HEK293 (cell line): ENCODE results near the gene LZTR1.

Experiments
- CTCF ChIA-PET: fragments of 350-600 bp; formaldehyde crosslinking; extraction: SDS; loops from one replicate; lab custom pipeline; 2021; ENCODE audit warnings: antibody characterized with exemption; lab: Yijun Ruan, JAX
- POLR2A ChIA-PET: fragments of 300-600 bp; formaldehyde crosslinking; extraction: SDS; loops from one replicate; lab custom pipeline; 2020; ENCODE audit warnings: antibody characterized with exemption, inconsistent platforms; lab: Yijun Ruan, JAX
- H3K27ac ChIP-seq: fragments of 200-500 bp; sonication (Bioruptor generic); 2 replicates; pipeline ENCODE4 v1.5.1; 2014; ENCODE audit warnings: low read depth, low read length, control low read depth, inconsistent platforms; ENCODE audit errors: extremely low read depth
- H3K36me3 ChIP-seq, 2 experiments: fragments of 200-500 bp in 1 of 2; sonication (Bioruptor generic) in 1 of 2; 1 replicate in 1 of 2; 2 replicates in 1 of 2; pipeline ENCODE4 v1.5.1; 2014 to 2017; ENCODE audit warnings: inconsistent platforms in 2 of 2, low read length in 2 of 2; ENCODE audit not compliant: control insufficient read depth in 2 of 2, insufficient read depth in 1 of 2
- H3K4me1 ChIP-seq: fragments of 200-500 bp; sonication (Bioruptor generic); 2 replicates; pipeline ENCODE4 v1.5.1; 2014; ENCODE audit warnings: mild to moderate bottlenecking, low read length, inconsistent platforms; ENCODE audit not compliant: control insufficient read depth, insufficient read depth
- H3K4me3 ChIP-seq: 2 replicates; pipeline ENCODE4 v1.5.1; 2011; ENCODE audit warnings: low read depth, mild to moderate bottlenecking, control low read depth, low read length, moderate library complexity
- H3K9me3 ChIP-seq: fragments of 200-500 bp; sonication (Bioruptor generic); 2 replicates; pipeline ENCODE4 v1.5.1; 2014; ENCODE audit warnings: low read depth, low read length, inconsistent platforms; ENCODE audit not compliant: control insufficient read depth, insufficient read depth
- HOXA7 ChIP-seq: sonication (generic); formaldehyde crosslinking; IDR thresholded peaks from 2 replicates; pipeline ENCODE4 v1.8.1; 2022; ENCODE audit warnings: missing genetic modification reagents, borderline replicate concordance
- HOXD13 ChIP-seq: sonication (generic); formaldehyde crosslinking; IDR thresholded peaks from 2 replicates; pipeline ENCODE4 v1.8.0; 2022; ENCODE audit warnings: missing genetic modification reagents, borderline replicate concordance
- KLF10 ChIP-seq: fragments of 450-650 bp; IDR thresholded peaks from 2 replicates; pipeline ENCODE4 v1.5.1; 2018; ENCODE audit warnings: missing biosample characterization, mild to moderate bottlenecking, missing genetic modification characterization
- MEIS1 ChIP-seq: sonication (generic); formaldehyde crosslinking; IDR thresholded peaks from 2 replicates; pipeline ENCODE4 v1.8.1; 2022; ENCODE audit warnings: missing genetic modification reagents, mild to moderate bottlenecking, borderline replicate concordance
- OSR2 ChIP-seq: fragments of 450-650 bp; formaldehyde crosslinking; IDR thresholded peaks from 2 replicates; pipeline ENCODE4 v1.5.1; 2016; ENCODE audit warnings: missing biosample characterization, missing genetic modification characterization
- SETDB1 ChIP-seq: IDR thresholded peaks from one replicate; pipeline ENCODE4 v1.6.1; 2017; ENCODE audit warnings: mild to moderate bottlenecking, low read length, moderate library complexity, mixed read lengths; ENCODE audit not compliant: insufficient read length
- ZBTB1 ChIP-seq: fragments of 450-650 bp; formaldehyde crosslinking; IDR thresholded peaks from 2 replicates; pipeline ENCODE4 v1.5.1; 2016; ENCODE audit warnings: missing biosample characterization, missing genetic modification characterization
- ZBTB17 ChIP-seq: fragments of 450-650 bp; formaldehyde crosslinking; IDR thresholded peaks from 2 replicates; pipeline ENCODE4 v1.5.1; 2016; ENCODE audit warnings: missing biosample characterization, missing genetic modification characterization
- ZFP3 ChIP-seq: fragments of 450-650 bp; formaldehyde crosslinking; IDR thresholded peaks from 2 replicates; pipeline ENCODE4 v1.5.1; 2016; ENCODE audit warnings: low read depth, missing biosample characterization, missing genetic modification characterization
- ZFP37 ChIP-seq: fragments of 450-650 bp; formaldehyde crosslinking; IDR thresholded peaks from 2 replicates; pipeline ENCODE4 v1.5.1; 2016; ENCODE audit warnings: missing biosample characterization, missing genetic modification characterization
- ZNF132 ChIP-seq: fragments of 450-650 bp; formaldehyde crosslinking; IDR thresholded peaks from 2 replicates; pipeline ENCODE4 v1.5.1; 2017; ENCODE audit warnings: missing biosample characterization, missing genetic modification characterization, borderline replicate concordance
- ZNF133 ChIP-seq: fragments of 450-650 bp; formaldehyde crosslinking; IDR thresholded peaks from 2 replicates; pipeline ENCODE4 v1.5.1; 2016; ENCODE audit warnings: missing biosample characterization, missing genetic modification characterization
- ZNF146 ChIP-seq: fragments of 450-650 bp; formaldehyde crosslinking; IDR thresholded peaks from 2 replicates; pipeline ENCODE4 v1.5.1; 2016; ENCODE audit warnings: missing biosample characterization, missing genetic modification characterization
- ZNF211 ChIP-seq: fragments of 450-650 bp; formaldehyde crosslinking; IDR thresholded peaks from 2 replicates; pipeline ENCODE4 v1.5.1; 2016; ENCODE audit warnings: low read depth, missing biosample characterization, missing genetic modification characterization
- ZNF221 ChIP-seq: fragments of 450-650 bp; formaldehyde crosslinking; IDR thresholded peaks from 2 replicates; pipeline ENCODE4 v1.5.1; 2017; ENCODE audit warnings: missing biosample characterization, missing genetic modification characterization, borderline replicate concordance
- ZNF514 ChIP-seq: fragments of 450-650 bp; formaldehyde crosslinking; IDR thresholded peaks from 2 replicates; pipeline ENCODE4 v1.5.1; 2016; ENCODE audit warnings: missing biosample characterization, missing genetic modification characterization
- ZNF677 ChIP-seq: fragments of 450-650 bp; IDR thresholded peaks from 2 replicates; pipeline ENCODE4 v1.5.0; 2018; ENCODE audit warnings: missing biosample characterization, mild to moderate bottlenecking, missing genetic modification characterization, moderate library complexity
- ZNF776 ChIP-seq: fragments of 450-650 bp; formaldehyde crosslinking; IDR thresholded peaks from 2 replicates; pipeline ENCODE4 v1.5.0; 2017; ENCODE audit warnings: missing biosample characterization, missing genetic modification characterization, borderline replicate concordance
- TF ChIP-seq, protein P1 (sequence below): fragments of 450-650 bp; formaldehyde crosslinking; IDR thresholded peaks from 2 replicates; pipeline ENCODE4 v1.5.1; 2017; ENCODE audit warnings: missing biosample characterization, missing genetic modification characterization
- TF ChIP-seq, protein P2 (sequence below): fragments of 450-650 bp; formaldehyde crosslinking; conservative IDR thresholded peaks from 2 replicates; pipeline ENCODE4 v1.5.1; 2016; ENCODE audit warnings: low read depth, missing biosample characterization, missing genetic modification characterization

Gene LZTR1

DNA sequence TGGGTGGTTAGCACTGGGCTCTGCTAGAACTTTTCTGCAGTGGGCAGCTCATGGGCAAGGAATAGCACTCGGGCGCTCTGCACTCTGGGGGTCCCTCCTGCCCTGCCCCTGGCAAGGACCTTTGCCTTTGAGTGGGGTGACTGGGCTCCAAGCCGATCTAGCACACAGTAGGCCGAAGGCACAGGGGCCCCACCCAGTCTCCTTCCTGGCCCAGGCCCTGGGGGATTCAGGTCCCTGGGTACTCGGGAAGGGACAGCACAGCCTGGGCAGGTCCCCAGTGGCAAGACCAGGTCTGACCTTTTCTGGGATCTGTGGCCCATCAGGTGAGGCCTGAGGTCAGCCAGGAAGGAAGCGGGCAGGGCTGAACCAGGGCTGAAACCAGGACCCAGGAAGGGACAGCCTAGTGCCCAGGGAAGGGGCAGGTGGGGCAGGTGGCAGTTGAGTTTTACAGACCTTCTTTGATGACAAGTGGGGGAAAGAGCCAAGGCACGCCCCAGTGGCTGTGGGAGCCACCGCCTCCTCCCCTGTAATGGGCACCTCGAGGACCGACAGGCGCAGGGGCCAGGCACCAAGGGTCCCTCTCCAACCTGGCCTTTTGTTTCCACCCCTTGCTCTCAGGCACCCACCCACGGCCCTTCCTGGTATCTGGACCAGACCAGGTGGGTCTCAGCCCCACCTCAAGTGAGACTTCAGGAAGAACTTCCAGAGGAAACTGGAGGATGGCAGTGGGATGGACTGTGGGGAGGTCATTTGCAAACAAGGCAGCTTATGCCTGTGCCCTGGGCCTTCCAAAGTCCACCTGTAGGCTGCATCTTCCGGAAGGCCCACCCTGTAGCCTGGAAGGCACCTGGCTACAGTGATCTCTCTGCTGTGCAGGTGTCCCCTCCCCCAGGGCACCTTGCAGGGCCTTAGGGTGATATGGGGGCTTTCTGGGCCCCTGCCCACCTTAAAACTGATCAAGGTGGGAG, 15.9 kb upstream of the LZTR1 start:
- TF ChIP-seq HOXA7, result no peak
- no peak for TF ChIP-seq SETDB1
- TF ChIP-seq ZNF133 (tag by site-specific recombination), result no peak
- TF ChIP-seq ZNF211 (tag by site-specific recombination), result no peak
- no peak for TF ChIP-seq ZNF146 (tag by site-specific recombination)
- TF ChIP-seq, protein P1, sequence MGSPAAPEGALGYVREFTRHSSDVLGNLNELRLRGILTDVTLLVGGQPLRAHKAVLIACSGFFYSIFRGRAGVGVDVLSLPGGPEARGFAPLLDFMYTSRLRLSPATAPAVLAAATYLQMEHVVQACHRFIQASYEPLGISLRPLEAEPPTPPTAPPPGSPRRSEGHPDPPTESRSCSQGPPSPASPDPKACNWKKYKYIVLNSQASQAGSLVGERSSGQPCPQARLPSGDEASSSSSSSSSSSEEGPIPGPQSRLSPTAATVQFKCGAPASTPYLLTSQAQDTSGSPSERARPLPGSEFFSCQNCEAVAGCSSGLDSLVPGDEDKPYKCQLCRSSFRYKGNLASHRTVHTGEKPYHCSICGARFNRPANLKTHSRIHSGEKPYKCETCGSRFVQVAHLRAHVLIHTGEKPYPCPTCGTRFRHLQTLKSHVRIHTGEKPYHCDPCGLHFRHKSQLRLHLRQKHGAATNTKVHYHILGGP (tag by site-specific recombination), result no peak
- TF ChIP-seq, protein P2, sequence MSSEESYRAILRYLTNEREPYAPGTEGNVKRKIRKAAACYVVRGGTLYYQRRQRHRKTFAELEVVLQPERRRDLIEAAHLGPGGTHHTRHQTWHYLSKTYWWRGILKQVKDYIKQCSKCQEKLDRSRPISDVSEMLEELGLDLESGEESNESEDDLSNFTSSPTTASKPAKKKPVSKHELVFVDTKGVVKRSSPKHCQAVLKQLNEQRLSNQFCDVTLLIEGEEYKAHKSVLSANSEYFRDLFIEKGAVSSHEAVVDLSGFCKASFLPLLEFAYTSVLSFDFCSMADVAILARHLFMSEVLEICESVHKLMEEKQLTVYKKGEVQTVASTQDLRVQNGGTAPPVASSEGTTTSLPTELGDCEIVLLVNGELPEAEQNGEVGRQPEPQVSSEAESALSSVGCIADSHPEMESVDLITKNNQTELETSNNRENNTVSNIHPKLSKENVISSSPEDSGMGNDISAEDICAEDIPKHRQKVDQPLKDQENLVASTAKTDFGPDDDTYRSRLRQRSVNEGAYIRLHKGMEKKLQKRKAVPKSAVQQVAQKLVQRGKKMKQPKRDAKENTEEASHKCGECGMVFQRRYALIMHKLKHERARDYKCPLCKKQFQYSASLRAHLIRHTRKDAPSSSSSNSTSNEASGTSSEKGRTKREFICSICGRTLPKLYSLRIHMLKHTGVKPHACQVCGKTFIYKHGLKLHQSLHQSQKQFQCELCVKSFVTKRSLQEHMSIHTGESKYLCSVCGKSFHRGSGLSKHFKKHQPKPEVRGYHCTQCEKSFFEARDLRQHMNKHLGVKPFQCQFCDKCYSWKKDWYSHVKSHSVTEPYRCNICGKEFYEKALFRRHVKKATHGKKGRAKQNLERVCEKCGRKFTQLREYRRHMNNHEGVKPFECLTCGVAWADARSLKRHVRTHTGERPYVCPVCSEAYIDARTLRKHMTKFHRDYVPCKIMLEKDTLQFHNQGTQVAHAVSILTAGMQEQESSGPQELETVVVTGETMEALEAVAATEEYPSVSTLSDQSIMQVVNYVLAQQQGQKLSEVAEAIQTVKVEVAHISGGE (tag by site-specific recombination), result no peak
- TF ChIP-seq ZFP3 (tag by site-specific recombination), result no peak
- TF ChIP-seq ZNF776, result no peak
- no peak for TF ChIP-seq ZBTB17
- no peak for TF ChIP-seq ZBTB1 (tag by site-specific recombination)
- no peak for TF ChIP-seq ZNF221 (tag by site-specific recombination)
- TF ChIP-seq ZFP37 (tag by site-specific recombination), result no peak
- TF ChIP-seq MEIS1 (CRISPR knock-in tag), result no peak
- no peak for TF ChIP-seq OSR2 (tag by site-specific recombination)
- TF ChIP-seq ZNF677 (tag by site-specific recombination), result no peak
- TF ChIP-seq KLF10 (tag by site-specific recombination), result no peak
- TF ChIP-seq HOXD13 (CRISPR knock-in tag), result no peak
- TF ChIP-seq ZNF514, result no peak
- no peak for TF ChIP-seq ZNF132 (tag by site-specific recombination)
- POLR2A ChIA-PET, result no interaction called here
- CTCF ChIA-PET, result interaction anchor here (1.9 kb wide), 1 partner anchor 54 kb away, joined by 4 read pairs; no protein-coding TSS in a partner anchor
- Histone ChIP-seq H3K4me3 (no peak overlapping the region), H3K36me3 (no peaks in the 10 kb centered on the region), H3K4me1 (no peaks in the 10 kb centered on the region), H3K9me3 (no peaks in the 10 kb centered on the region), H3K27ac (no peak overlapping the region)
